ENCODE results near the gene AFDN. TPM values are rescaled to one million over a fixed set of nuclear protein-coding genes. Genes with fewer than 3 reads are reported as not detected.

The AFDN gene
- total and polyA plus RNA-seq, 10 of the 15 experiments (the other 5 are each of a cell fraction or from before 2014, with no cell fraction given) = 5.7 to 68.2 (median 45.1) TPM

DNA sequence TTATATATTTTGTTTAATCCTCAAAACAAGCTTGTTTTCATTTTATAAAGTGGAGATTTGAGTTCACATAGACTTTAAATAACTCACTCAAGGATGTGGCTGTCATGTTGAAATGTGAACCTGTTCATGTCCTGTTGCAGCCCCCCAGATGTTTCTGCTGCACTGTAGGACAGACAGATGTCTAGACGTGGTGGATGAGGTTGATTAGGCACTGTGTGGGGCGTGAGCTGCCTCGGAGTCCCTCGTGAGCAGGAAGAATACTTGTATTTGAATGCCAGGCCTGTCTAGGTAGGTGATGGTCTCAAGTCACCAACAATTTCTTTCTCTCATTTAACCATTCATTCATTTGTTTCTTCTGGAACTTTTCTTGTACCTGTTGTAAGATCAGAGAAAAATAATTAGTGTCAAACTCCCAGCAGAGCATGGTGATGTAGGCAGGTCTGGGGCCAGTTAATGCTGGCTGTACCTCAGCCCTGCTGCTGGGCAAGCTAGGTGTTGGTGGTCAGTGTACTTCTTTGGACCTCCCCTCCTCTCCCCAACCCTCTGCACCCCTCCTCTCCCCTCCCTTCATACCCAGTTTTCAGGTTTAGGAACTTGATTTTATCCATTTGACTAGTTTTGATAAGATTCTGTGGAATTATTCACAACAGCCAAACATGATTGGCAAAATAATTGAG, 34.0 kb downstream of the AFDN start:
- SMC1A ChIA-PET (ENCODE audit: uncharacterized antibody, unreplicated experiment) = interaction anchor here (0.8 to 8.0 kb wide), 6 partner anchors 10 to 34 kb away, joined by 3 to 58 read pairs (median 6); no protein-coding TSS in a partner anchor
- TF ChIP-seq BACH1 (IDR thresholded peaks at IDR 0.05; ENCODE audit: borderline replicate concordance) (no peak), CREM (IDR thresholded peaks at IDR 0.05; ENCODE audit: low read depth) (no peak), RCOR1 (conservative IDR thresholded peaks at IDR 0.05; ENCODE audit: low read depth, low read length) (no peak), ESRRA (IDR thresholded peaks at IDR 0.05; ENCODE audit: low read length) (no peak), NR2C1 (IDR thresholded peaks at IDR 0.05) (no peak), JUNB (IDR thresholded peaks at IDR 0.05) (no peak), HDAC2 (IDR thresholded peaks at IDR 0.05) (no peak), TBL1XR1 (IDR thresholded peaks at IDR 0.05; ENCODE audit: low read depth, low read length) (no peak), BCL11A (IDR thresholded peaks at IDR 0.05; ENCODE audit: low read depth, low read length) (no peak), EP300 (IDR thresholded peaks at IDR 0.05; ENCODE audit: borderline replicate concordance in 1 of 2, control insufficient read depth in 1 of 2, low read depth in 2 of 2, low read length in 2 of 2) (no peak), ZBTB33 (IDR thresholded peaks at IDR 0.05) (no peak)
- TF ChIP-seq, protein P1, sequence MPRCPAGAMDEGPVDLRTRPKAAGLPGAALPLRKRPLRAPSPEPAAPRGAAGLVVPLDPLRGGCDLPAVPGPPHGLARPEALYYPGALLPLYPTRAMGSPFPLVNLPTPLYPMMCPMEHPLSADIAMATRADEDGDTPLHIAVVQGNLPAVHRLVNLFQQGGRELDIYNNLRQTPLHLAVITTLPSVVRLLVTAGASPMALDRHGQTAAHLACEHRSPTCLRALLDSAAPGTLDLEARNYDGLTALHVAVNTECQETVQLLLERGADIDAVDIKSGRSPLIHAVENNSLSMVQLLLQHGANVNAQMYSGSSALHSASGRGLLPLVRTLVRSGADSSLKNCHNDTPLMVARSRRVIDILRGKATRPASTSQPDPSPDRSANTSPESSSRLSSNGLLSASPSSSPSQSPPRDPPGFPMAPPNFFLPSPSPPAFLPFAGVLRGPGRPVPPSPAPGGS (IDR thresholded peaks at IDR 0.05; ENCODE audit: borderline replicate concordance, insufficient read depth, low read depth, low read length, poor library complexity, severe bottlenecking) = no peak
- TF ChIP-seq, protein P2, sequence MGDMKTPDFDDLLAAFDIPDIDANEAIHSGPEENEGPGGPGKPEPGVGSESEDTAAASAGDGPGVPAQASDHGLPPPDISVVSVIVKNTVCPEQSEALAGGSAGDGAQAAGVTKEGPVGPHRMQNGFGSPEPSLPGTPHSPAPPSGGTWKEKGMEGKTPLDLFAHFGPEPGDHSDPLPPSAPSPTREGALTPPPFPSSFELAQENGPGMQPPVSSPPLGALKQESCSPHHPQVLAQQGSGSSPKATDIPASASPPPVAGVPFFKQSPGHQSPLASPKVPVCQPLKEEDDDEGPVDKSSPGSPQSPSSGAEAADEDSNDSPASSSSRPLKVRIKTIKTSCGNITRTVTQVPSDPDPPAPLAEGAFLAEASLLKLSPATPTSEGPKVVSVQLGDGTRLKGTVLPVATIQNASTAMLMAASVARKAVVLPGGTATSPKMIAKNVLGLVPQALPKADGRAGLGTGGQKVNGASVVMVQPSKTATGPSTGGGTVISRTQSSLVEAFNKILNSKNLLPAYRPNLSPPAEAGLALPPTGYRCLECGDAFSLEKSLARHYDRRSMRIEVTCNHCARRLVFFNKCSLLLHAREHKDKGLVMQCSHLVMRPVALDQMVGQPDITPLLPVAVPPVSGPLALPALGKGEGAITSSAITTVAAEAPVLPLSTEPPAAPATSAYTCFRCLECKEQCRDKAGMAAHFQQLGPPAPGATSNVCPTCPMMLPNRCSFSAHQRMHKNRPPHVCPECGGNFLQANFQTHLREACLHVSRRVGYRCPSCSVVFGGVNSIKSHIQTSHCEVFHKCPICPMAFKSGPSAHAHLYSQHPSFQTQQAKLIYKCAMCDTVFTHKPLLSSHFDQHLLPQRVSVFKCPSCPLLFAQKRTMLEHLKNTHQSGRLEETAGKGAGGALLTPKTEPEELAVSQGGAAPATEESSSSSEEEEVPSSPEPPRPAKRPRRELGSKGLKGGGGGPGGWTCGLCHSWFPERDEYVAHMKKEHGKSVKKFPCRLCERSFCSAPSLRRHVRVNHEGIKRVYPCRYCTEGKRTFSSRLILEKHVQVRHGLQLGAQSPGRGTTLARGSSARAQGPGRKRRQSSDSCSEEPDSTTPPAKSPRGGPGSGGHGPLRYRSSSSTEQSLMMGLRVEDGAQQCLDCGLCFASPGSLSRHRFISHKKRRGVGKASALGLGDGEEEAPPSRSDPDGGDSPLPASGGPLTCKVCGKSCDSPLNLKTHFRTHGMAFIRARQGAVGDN (IDR thresholded peaks at IDR 0.05) = no peak

More for the DNA sequence above, 34.0 kb downstream of the AFDN start:
- H2AFZ ChIP-seq (ENCODE audit: control insufficient read depth, low read depth, low read length) = no peak overlapping the region
- H3K79me2 ChIP-seq (ENCODE audit: control insufficient read depth, insufficient read depth, low read length) = peaks cover 17% of the 10 kb centered on the region
- no peak overlapping the region for H3K4me3 ChIP-seq
- peak; percentile 53 for ATAC-seq
- DNase-seq (ENCODE audit: low read depth, low spot score) = no peak
- H3K9ac ChIP-seq (ENCODE audit: control insufficient read depth, insufficient read depth, low read length) = no peak overlapping the region
- peak; percentile 18 for FAIRE-seq
- no peaks in the 10 kb centered on the region for H3K27me3 ChIP-seq (replicated peaks in 1 of 2; ENCODE audit: control insufficient read depth in 2 of 2, insufficient read depth in 2 of 2, low read length in 1 of 2)
- RAD21 ChIA-PET (ENCODE audit: unreplicated experiment) = interaction anchor here (0.7 kb wide), 1 partner anchor 30 kb away, joined by 3 read pairs; no protein-coding TSS in a partner anchor
- no TSS peak for BruUV-seq (replicated peaks)
- no peak overlapping the region for H3K4me2 ChIP-seq (ENCODE audit: control insufficient read depth, insufficient read depth)
- H3K4me1 ChIP-seq (ENCODE audit: control insufficient read depth, insufficient read depth, low read length) = no peaks in the 10 kb centered on the region; the same call in 1 of the 2 replicates
- H3K36me3 ChIP-seq (ENCODE audit: control insufficient read depth in 2 of 2, insufficient read depth in 2 of 2, low read length in 1 of 2) = no peaks in the 10 kb centered on the region
- no peaks in the 10 kb centered on the region for H3K9me3 ChIP-seq (replicated peaks; ENCODE audit: control insufficient read depth, insufficient read depth, low read length)
- CTCF ChIA-PET = interaction anchor here (1.5 to 2.4 kb wide), 2 partner anchors 7 to 32 kb away, joined by 3 to 5 read pairs; no protein-coding TSS in a partner anchor
- intact Hi-C loops (cut with micrococcal nuclease; ENCODE audit: unreplicated experiment) (no loop called here), in situ Hi-C loops (cut with MboI) (no loop called here)
- POLR2A ChIA-PET = interaction anchor here (1.0 to 1.1 kb wide), 2 partner anchors 12 to 375 kb away, joined by 3 to 4 read pairs; no protein-coding TSS in a partner anchor
- no peak overlapping the region for H3K27ac ChIP-seq (ENCODE audit: control insufficient read depth, insufficient read depth)
- WGBS (ENCODE audit: insufficient coverage, insufficient replicate concordance, low lambda C conversion rate, missing lambda C conversion rate) = 68% methylated on average over 4 of the region's 4 CpGs
- no peaks in the 10 kb centered on the region for H4K20me1 ChIP-seq (ENCODE audit: control insufficient read depth, insufficient read depth)

Data from GM12878 (cell line).